HG02973 (cell line): ENCODE measurements around the gene TMEM263.
A peak's percentile ranks its signal among the peaks of the same experiment; 100 is the strongest.
"Not testable (repeated sequence)": the region's sequence is repeated elsewhere in the genome, so short reads cannot be mapped to it uniquely, and the experiment has no call there.

Experiments used
- ATAC-seq: cut with Tn5 transposase; IDR thresholded peaks from one replicate; pipeline ENCODE4 v1.9.1; 2021; ENCODE audit warnings: moderate library complexity; ENCODE audit not compliant: unreplicated experiment

Gene TMEM263

DNA sequence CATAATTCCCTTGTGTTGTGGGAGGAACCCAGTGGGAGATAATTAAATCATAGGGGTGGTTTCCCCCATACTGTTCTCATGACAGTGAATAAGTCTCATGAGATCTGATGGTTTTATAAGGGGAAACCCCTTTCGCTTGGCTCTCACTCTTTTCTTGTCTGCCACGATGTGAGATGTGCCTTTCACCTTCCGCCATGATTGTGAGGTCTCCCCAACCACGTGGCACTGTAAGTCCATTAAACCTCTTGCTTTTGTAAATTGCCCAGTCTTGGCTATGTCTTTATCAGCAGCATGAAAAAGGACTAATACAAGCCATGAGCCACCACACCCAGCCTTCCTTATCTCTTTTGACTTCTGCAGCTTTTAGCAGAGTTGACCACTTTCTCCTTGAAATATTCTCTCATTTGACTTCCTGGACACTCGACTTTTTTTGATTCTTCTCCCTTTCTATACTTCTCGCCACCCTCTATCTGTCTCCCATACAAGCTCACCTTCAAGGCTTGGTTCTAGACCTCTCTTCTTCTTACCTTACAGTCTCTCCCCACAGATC is 29.0 kb downstream of the TMEM263 start:
- no peak for ATAC-seq

DNA sequence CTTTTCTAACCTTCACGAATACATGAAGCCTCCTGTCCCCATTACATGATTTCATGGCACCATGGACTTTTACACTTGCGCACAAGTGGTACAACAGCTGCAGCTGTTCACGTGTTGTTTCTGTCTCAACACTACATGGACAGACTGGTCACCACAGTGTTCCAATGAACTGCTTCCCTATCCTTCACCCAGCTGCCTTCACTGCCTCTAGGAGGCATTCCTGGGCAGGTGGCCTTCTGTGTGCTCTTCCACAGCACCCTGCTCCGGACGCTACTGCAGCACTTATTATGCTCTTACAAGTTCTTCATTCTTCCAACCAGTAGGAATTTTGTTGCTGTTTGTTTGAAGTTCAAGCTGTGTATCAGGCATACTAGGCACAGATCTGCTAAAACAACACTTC is 29.8 kb downstream of the TMEM263 start:
- no peak for ATAC-seq

- ATAC-seq, result no peak
These were observed 30.4 kb downstream of the TMEM263 start for GRCh38 chr12:106986135-106986534.

DNA sequence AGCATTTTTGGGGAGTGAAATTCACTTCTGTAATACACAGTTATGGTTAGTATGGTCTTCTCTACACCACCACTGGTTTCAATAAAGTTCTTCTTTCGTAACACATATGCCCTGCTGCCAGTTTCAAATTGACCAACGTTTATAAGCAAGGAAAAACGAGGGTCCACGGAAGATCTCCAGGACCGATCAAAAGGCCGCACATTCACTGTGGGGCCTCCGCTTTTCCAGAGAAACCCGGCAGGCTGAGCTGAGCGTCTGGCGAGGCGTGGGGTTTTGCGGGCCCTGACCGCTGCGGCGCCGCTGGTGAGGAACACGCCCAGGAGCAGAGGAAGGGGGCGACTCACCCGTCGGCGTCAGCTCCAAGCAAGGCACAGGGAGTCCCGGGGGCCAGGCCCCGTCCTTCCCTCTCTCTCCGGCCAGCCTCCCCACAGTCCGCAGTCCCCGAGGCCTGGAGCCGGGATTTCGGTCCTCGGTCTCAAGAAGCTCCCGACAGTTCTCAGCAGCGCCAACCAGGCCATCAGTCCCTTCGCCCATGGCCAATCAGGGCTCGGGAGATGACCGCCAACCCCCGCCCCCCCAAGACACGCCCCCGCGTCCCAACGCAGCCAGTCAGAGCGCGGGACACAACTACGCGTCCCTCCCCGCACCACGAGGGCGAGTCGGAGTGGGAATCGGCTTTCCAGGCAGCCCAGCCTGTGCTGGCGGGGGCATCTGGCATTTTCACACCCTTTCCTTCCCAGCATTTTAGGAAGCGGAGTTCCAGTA is 31.1 kb downstream of the TMEM263 start, which contains the start of gene MTERF2:
MTERF2 (minus strand) TSS at position 522 of the 765 bp plus-strand sequence. CDS start 8,432 bp downstream, outside the sequence.
- ATAC-seq, result peak; percentile 90

GRCh38 chr12:106987846-106988245 is 32.1 kb downstream of the TMEM263 start:
- no peak for ATAC-seq

- no peak for ATAC-seq
These were observed 39.0 kb downstream of the TMEM263 start for GRCh38 chr12:106994579-106995220.

- ATAC-seq, result not testable (repeated sequence)
These were observed 40.4 kb downstream of the TMEM263 start for GRCh38 chr12:106996102-106996501.

DNA sequence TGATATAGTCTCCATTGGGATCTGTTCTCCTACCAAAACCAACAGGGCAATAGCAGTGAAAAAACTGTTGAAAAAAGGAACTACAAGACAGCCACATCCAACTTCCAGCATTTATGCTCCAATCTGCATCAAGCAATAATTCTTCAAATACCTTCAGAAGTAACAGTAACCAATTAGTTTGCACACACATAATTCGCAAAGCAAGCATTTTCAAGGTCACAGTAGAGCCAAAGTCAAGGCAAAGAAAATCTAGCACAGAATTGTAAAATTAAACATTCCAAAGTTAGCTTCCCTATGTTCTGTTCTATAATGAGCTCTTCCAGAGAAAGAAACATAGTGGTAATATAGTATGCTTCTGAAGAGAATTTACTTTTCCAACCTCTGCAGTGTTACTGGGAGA is 42.2 kb downstream of the TMEM263 start:
- ATAC-seq, result no peak

DNA sequence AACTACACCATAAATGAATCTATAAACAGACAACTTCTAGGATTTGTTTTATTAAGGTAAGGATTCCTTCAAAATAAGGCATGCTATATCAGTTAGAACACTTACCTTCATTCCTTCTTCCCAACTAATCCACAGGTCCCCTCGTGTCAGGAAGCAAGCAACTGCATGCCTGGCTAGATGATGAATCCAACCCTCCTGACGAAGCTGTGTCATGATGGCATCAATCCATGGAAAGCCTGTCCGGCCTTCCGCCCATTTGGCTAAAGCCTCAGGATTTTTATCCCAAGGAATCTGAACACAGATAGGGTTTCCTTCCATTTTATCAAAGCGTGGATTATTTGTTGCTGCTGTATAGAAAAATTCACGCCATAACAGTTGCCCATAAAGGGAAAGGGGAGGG is 43.7 kb downstream of the TMEM263 start:
- no peak for ATAC-seq

GRCh38 chr12:107002665-107003064 is 47.0 kb downstream of the TMEM263 start:
- ATAC-seq, result not testable (repeated sequence)

DNA sequence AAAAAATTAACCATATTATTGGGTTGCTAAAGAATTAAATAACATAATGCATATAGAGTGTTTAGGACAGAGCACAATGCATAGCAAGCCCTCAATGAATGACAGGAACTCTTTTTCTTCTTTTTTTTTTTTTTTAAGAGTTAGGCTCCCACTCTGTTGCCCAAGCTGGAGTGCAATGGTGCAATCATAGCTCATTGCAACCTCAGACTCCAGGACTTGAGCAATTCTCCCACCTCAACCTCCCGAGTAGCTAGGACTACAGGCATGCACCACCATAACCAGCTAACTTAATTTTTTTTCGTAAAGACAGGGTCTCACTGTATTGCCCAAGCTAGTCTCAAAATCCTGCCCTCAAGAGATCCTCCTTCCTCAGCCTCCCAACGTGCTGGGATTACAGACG is 51.7 kb downstream of the TMEM263 start:
- ATAC-seq, result no peak

- ATAC-seq, result no peak
These were observed 55.8 kb downstream of the TMEM263 start for GRCh38 chr12:107011519-107011918.

- no peak for ATAC-seq
These were observed 57.2 kb downstream of the TMEM263 start for GRCh38 chr12:107012736-107013425.

DNA sequence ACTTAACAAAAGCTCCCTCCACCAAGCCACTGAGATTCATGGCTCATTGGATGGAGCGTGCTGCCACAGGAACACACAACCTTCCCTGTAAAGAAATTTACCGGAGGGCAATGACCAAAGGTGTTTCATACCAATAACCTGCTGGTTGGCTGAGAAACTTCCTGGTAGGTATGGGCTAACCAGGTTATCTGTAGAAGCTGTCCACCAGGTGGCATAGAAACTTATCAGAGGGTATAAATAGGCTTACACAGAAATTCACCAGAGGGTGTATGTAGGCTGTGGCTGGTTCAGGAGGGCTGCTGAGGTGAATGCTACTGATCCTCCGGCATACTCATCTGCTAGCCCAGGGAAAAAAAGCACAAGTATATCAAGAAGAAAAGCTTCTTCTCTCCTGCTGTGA is 58.3 kb downstream of the TMEM263 start:
- ATAC-seq, result no peak

- ATAC-seq, result no peak
These were observed 61.3 kb downstream of the TMEM263 start for GRCh38 chr12:107017042-107017441.

GRCh38 chr12:107019546-107019945 is 63.8 kb downstream of the TMEM263 start:
- ATAC-seq, result no peak
